GM21526 (cell line): ENCODE measurements around the gene DCUN1D2.
"Not testable (repeated sequence)": the region's sequence is repeated elsewhere in the genome, so short reads cannot be mapped to it uniquely, and the experiment has no call there.

Source experiments
- ATAC-seq: cut with Tn5 transposase; IDR thresholded peaks from one replicate; pipeline ENCODE4 v1.9.1; 2021; ENCODE audit warnings: moderate library complexity; ENCODE audit not compliant: unreplicated experiment, low FRiP score

DCUN1D2 gene

GRCh38 chr13:113490496-113491417 is at the start of gene DCUN1D2:
Gene DCUN1D2 (minus strand): TSS chr13:113490711. CDS start chr13:113490669, 42 bp downstream.
- ATAC-seq = peak; percentile 72

GRCh38 chr13:113539822-113540221 is 49.3 kb upstream of the DCUN1D2 start:
- ATAC-seq = no peak

- ATAC-seq = no peak
Observed at GRCh38 chr13:113539176-113539575, 48.7 kb upstream of the DCUN1D2 start.

- no peak for ATAC-seq
Observed at GRCh38 chr13:113538689-113539058, 48.2 kb upstream of the DCUN1D2 start.

DNA sequence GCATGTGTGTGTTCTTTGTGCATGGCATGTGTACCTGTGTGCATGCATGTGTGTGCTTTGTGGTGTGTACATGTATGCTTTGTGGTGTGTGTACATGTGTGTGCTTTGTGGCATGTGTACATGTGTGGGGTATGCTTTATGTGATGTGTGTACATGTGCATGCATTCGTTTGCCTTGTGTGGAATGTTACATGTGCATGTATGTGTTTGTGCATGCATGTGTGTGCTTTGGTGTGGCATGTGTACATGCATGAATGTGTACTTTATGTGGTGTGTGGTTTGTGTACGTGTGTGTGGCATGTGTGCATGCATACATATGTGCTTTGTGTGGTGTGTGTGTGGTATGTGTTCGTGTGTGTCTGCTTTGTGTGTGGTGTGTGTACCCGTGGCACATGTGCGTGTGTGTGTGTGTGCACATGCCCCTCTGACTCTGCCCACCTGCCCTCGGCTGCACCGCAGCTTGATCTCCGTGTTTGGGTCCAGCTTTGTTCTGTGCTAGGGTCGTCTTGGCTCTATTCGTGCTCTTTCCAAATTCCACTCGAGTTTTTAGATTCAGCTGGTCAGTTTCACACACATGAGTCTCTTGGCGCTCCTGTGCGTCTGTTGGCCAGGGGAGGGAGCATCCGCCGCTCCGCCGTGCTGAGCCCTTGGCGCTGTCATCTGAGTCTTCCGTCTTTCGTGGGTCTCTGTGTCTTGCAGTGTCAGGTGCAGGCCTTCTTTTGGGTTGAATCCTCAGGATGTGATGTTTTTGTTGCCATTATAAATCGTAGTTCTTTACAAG is 47.6 kb upstream of the DCUN1D2 start:
- ATAC-seq = no peak

- no peak for ATAC-seq
Observed at GRCh38 chr13:113537205-113537604, 46.7 kb upstream of the DCUN1D2 start.

- no peak for ATAC-seq
Observed at GRCh38 chr13:113536461-113537110, 46.1 kb upstream of the DCUN1D2 start.

- no peak for ATAC-seq
Observed at GRCh38 chr13:113535381-113535781, 44.9 kb upstream of the DCUN1D2 start.

DNA sequence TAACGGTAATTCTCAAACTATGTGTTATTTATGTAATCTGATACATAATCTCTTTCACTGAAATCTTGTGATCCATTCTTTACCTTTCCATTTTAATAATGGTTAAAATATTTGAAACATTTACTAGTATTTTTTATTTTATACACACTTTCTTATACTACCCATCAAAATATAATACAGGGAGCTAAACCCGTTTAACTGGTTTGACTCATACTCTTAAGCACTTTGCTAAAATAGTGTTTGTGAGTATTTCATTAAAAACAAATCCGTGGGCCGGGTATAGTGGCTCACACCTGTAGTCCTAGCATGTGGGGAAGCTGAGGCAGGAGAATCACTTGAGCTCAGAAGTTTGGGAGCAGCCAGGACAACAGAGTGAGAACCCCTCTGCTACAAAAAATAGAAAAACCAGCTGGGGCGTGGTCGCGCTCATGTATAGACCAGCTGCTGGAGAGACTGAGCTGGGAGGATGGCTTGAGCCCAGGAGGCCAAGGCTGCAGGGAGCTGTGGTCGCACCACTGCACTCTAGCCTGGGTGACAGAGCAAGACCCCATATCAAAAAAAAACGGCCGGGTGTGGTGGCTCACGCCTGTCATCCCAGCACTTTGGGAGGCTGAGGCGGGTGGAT is 43.8 kb upstream of the DCUN1D2 start:
- ATAC-seq = no peak

- ATAC-seq = no peak
Observed at GRCh38 chr13:113533161-113533840, 42.8 kb upstream of the DCUN1D2 start.

GRCh38 chr13:113532156-113532806 is 41.8 kb upstream of the DCUN1D2 start:
- ATAC-seq = no peak

DNA sequence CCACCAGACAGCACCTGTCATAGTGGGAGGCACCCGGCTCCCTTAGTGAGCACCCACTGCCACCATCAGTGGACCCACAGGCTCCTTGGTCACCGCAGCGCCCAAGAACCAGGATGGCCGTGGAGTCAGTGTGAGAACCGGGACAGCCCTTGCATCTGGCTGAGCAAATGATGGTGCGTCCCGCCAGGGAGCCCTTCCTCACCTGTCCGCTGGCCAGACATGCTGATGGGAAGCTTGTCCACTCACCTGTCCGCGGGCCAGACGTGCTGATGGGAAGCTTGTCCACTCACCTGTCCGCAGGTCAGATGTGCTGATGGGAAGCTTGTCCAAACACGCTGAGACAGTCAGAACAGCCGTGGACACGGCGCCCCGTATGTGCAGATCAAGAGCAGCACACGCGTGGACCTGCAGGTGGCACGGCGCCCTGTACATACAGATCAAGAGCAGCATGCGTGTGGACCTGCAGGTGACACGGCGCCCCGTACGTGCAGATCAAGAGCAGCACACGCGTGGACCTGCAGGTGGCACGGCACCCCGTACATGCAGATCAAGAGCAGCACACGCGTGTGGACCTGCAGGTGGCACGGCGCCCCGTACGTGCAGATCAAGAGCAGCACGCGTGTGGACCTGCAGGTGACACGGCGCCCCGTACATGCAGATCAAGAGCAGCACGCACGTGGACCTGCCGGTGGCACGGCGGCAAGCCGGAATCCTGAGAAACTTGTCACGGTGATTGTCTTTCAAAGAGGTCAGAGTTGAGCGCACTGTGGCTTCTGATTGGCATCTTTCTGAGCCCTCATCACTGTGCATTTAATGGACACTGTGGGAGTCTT is 40.7 kb upstream of the DCUN1D2 start:
- ATAC-seq = no peak

DNA sequence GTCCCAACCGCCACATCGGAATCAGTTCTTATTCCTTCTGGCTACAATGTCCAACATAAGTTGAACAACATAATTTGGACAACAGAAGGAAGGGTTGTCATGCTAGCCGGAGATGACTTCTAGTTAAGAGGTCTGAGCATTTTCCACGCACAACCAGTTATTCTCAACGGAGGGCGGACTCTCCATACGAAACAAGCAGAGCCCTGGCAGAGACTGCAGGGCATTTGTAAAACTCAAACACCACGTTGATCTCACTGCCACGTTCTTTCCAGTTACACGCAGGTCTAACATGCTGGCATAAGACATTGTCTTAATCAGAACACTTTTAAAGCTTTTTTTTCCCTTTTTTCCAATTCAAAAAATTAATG is 38.3 kb upstream of the DCUN1D2 start:
- ATAC-seq = no peak

- ATAC-seq = no peak
Observed at GRCh38 chr13:113528101-113528812, 37.7 kb upstream of the DCUN1D2 start.

GRCh38 chr13:113527272-113527958 is 36.9 kb upstream of the DCUN1D2 start:
- no peak for ATAC-seq

- ATAC-seq = no peak
Observed at GRCh38 chr13:113526466-113527220, 36.1 kb upstream of the DCUN1D2 start.

DNA sequence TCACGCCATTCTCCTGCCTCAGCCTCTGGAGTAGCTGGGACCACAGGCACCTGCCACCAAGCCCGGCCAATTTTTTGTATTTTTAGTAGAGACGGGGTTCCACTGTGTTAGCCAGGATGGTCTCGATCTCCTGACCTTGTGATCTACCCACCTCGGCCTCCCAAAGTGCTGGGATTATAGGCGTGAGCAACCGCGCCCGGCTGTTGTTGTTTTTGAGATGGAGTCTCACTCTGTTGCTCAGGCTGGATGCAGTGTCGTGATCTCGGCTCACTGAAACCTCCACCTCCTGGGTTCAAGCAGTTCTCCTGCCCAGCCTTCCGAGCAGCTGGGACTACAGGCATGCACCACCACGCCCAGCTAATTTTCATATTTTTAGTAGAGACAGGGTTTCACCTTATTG is 31.9 kb upstream of the DCUN1D2 start:
- ATAC-seq = not testable (repeated sequence)
